Omental fat pad (tissue), 4 donors: Measurements from ENCODE around the gene ALDH1L2. TPM values are rescaled to one million over a fixed set of nuclear protein-coding genes. Genes with fewer than 3 reads are reported as not detected.
A peak's percentile ranks its signal among the peaks of the same experiment; 100 is the strongest.
"Not testable (repeated sequence)": the region's sequence is repeated elsewhere in the genome, so short reads cannot be mapped to it uniquely, and the experiment has no call there.

Experiments used
- ATAC-seq: fragments of 150-250 bp; one replicate; pipeline ENCODE4 v1.9.1; 2016; ENCODE audit warnings: mild to moderate bottlenecking, moderate library complexity; ENCODE audit not compliant: low FRiP score
- DNase-seq: peaks from one replicate; pipeline ENCODE4 v3.0.0-alpha.2; 2019; ENCODE audit warnings: low spot score
- CTCF ChIP-seq, 3 donors: fragments of 450-650 bp; IDR thresholded peaks; one replicate each; pipeline ENCODE4 v1.5.1; 2016 to 2017; ENCODE audit warnings: antibody characterized with exemption in 3 of 3, mild to moderate bottlenecking in 3 of 3, moderate library complexity in 2 of 3
- total RNA-seq, 4 donors: library from RNA; depleted of rRNA; stranded (reverse); fragments of >200 nt; gene quantifications; one replicate each; pipeline ENCODE4 v1.1.0, GENCODE V29; 2016

ALDH1L2 gene
- total RNA-seq, 4 donors from 2014 or later, result 3.7 to 22.4 (median 5.2) TPM

- TF ChIP-seq CTCF (IDR thresholded peaks at IDR 0.05), result no peak
- DNase-seq, result peak; percentile 77
- ATAC-seq, result peak; percentile 99
Observed at GRCh38 chr12:104986022-104986941, 98.0 kb downstream of the ALDH1L2 start, which contains the start of gene NOPCHAP1. NOPCHAP1 (plus strand) TSS chr12:104986316; CDS start chr12:104986353, 37 bp downstream.

- ATAC-seq (no peak), DNase-seq (no peak)
- no peak for TF ChIP-seq CTCF (IDR thresholded peaks at IDR 0.05)
Observed at GRCh38 chr12:104985206-104985605, 99.1 kb downstream of the ALDH1L2 start.

- not testable (repeated sequence) for ATAC-seq, DNase-seq
Observed at GRCh38 chr12:104977688-104978087, 106.6 kb downstream of the ALDH1L2 start.

- DNase-seq (no peak), ATAC-seq (no peak)
- TF ChIP-seq CTCF (IDR thresholded peaks at IDR 0.05), result no peak
Observed at GRCh38 chr12:104976703-104977102, 107.6 kb downstream of the ALDH1L2 start.

- no peak for ATAC-seq
- no peak for DNase-seq
- no peak for TF ChIP-seq CTCF (IDR thresholded peaks at IDR 0.05)
Observed at GRCh38 chr12:104975587-104976343, 108.5 kb downstream of the ALDH1L2 start.

GRCh38 chr12:104974626-104975290 is 109.5 kb downstream of the ALDH1L2 start:
- DNase-seq (no peak), ATAC-seq (no peak)
- TF ChIP-seq CTCF (IDR thresholded peaks at IDR 0.05), result no peak

GRCh38 chr12:104973250-104973649 is 111.0 kb downstream of the ALDH1L2 start:
- ATAC-seq (no peak), DNase-seq (no peak)
- TF ChIP-seq CTCF (IDR thresholded peaks at IDR 0.05), result no peak
